ENCODE data around the gene BNIP5. TPM values are rescaled to one million over a fixed set of nuclear protein-coding genes. Genes with fewer than 3 reads are reported as not detected.

Gene BNIP5
- total and polyA plus RNA-seq, 4 donors: not detected

- no peak for TF ChIP-seq HNF4A (conservative IDR thresholded peaks at IDR 0.05)
- no peak for TF ChIP-seq JUND (IDR thresholded peaks at IDR 0.05)
Observed at GRCh38 chr6:36309900-36310299, 26.8 kb downstream of the BNIP5 start (continued).

- Histone ChIP-seq H3K27ac (ENCODE audit: low read depth in 1 of 2, low read length in 2 of 2) (no peak overlapping the region), H3K9me3 (ENCODE audit: control insufficient read depth in 4 of 4, low read length in 3 of 4) (no peaks in the 10 kb centered on the region), H3K36me3 (ENCODE audit: control insufficient read depth in 4 of 4, insufficient read depth in 3 of 4, low read depth in 1 of 4, low read length in 3 of 4) (no peaks in the 10 kb centered on the region), H3K9ac (ENCODE audit: low read depth in 1 of 2, low read length in 2 of 2) (no peak overlapping the region), H3K4me3 (ENCODE audit: low read depth in 1 of 3, low read length in 3 of 3) (no peak overlapping the region), H3K27me3 (ENCODE audit: control insufficient read depth in 4 of 4, insufficient read depth in 4 of 4, low read length in 3 of 4) (no peaks in the 10 kb centered on the region), H3K4me1 (ENCODE audit: control insufficient read depth in 4 of 4, insufficient read depth in 4 of 4, low read length in 3 of 4) (no peaks in the 10 kb centered on the region)
- 60% methylated on average over 7 of the region's 7 CpGs for WGBS
- TF ChIP-seq RXRA (IDR thresholded peaks at IDR 0.05) (no peak), MAX (IDR thresholded peaks at IDR 0.05) (no peak), JUND (IDR thresholded peaks at IDR 0.05) (no peak), CTCF (IDR thresholded peaks at IDR 0.05; ENCODE audit: low read depth, low read length, missing input control) (no peak), RAD21 (IDR thresholded peaks at IDR 0.05) (no peak)
- DNase-seq (ENCODE audit: low spot score): no peak
Observed at GRCh38 chr6:36309203-36309602, 27.5 kb downstream of the BNIP5 start.

- Histone ChIP-seq H3K4me3 (ENCODE audit: low read depth in 1 of 3, low read length in 3 of 3) (no peak overlapping the region), H3K9me3 (ENCODE audit: control insufficient read depth in 4 of 4, low read length in 3 of 4) (no peaks in the 10 kb centered on the region), H3K36me3 (ENCODE audit: control insufficient read depth in 4 of 4, insufficient read depth in 3 of 4, low read depth in 1 of 4, low read length in 3 of 4) (no peaks in the 10 kb centered on the region), H3K27me3 (ENCODE audit: control insufficient read depth in 4 of 4, insufficient read depth in 4 of 4, low read length in 3 of 4) (no peaks in the 10 kb centered on the region), H3K27ac (ENCODE audit: low read depth in 1 of 2, low read length in 2 of 2) (no peak overlapping the region), H3K4me1 (ENCODE audit: control insufficient read depth in 4 of 4, insufficient read depth in 4 of 4, low read length in 3 of 4) (no peaks in the 10 kb centered on the region), H3K9ac (ENCODE audit: low read depth in 1 of 2, low read length in 2 of 2) (no peak overlapping the region)
- DNase-seq (ENCODE audit: low spot score): no peak
- TF ChIP-seq MAX (IDR thresholded peaks at IDR 0.05) (no peak), FOXA1 (IDR thresholded peaks at IDR 0.05) (no peak), HNF4G (IDR thresholded peaks at IDR 0.05) (no peak), ZBTB33 (IDR thresholded peaks at IDR 0.05) (no peak), REST (IDR thresholded peaks at IDR 0.05) (no peak), TAF1 (conservative IDR thresholded peaks at IDR 0.05) (no peak), CTCF (IDR thresholded peaks at IDR 0.05; ENCODE audit: low read depth, low read length, missing input control) (no peak), JUND (IDR thresholded peaks at IDR 0.05) (no peak), HNF4A (conservative IDR thresholded peaks at IDR 0.05) (no peak), GABPA (IDR thresholded peaks at IDR 0.05 in 1 of 2, conservative IDR thresholded peaks at IDR 0.05 in 1 of 2) (no peak)
- 94% methylated on average over 5 of the region's 5 CpGs for WGBS
Observed at GRCh38 chr6:36308514-36308913, 28.2 kb downstream of the BNIP5 start.

Measured in liver (tissue), 9 donors.